B cell (primary cell): ENCODE data around the gene TTC27. TPM values are rescaled to one million over a fixed set of nuclear protein-coding genes. Genes with fewer than 3 reads are reported as not detected.

Source experiments
- ATAC-seq: fragments of 200-7000 bp; cut with Tn5 transposase; one replicate; pipeline ENCODE4 v1.10.0; 2021; ENCODE audit warnings: low read depth, mild to moderate bottlenecking, moderate number of reproducible peaks, moderate library complexity
- CTCF ChIA-PET: fragments of 350-600 bp; sonication (Branson Sonifier 250); formaldehyde crosslinking; loops from one replicate; lab custom pipeline; 2021; ENCODE audit warnings: antibody characterized with exemption, inconsistent platforms; lab: Charles Lee
- POLR2A ChIA-PET: fragments of 350-600 bp; sonication (Branson Sonifier 250); formaldehyde crosslinking; loops from one replicate; lab custom pipeline; 2021; ENCODE audit warnings: antibody characterized with exemption; lab: Charles Lee
- DNase-seq: peaks from one replicate; pipeline ENCODE4 v3.0.0; 2013
- H2AFZ ChIP-seq: 2 replicates; pipeline ENCODE4 v1.6.1; 2012; ENCODE audit warnings: mild to moderate bottlenecking, low read depth, low read length; ENCODE audit not compliant: insufficient read depth, poor library complexity, severe bottlenecking
- H3K27ac ChIP-seq, 2 donors: 1 replicate in 1 of 2; 2 replicates in 1 of 2; pipeline ENCODE4 v1.5.1; 2012 to 2013; ENCODE audit warnings: low read length in 2 of 2, mild to moderate bottlenecking in 2 of 2, moderate library complexity in 1 of 2
- H3K27me3 ChIP-seq, 4 experiments: fragments of 200-600 bp in 1 of 4; sonication (generic) in 1 of 4; replicated peaks in 1 of 4; 1 replicate in 2 of 4; 2 replicates in 2 of 4; pipeline versions ENCODE4 v1.6.1 to v1.7.0; 2013 to 2016; ENCODE audit warnings: low read length in 3 of 4, mild to moderate bottlenecking in 2 of 4, mixed read lengths in 1 of 4, moderate library complexity in 1 of 4; ENCODE audit not compliant: insufficient read depth in 4 of 4, control insufficient read depth in 3 of 4; ENCODE audit errors: control extremely low read depth in 1 of 4
- H3K36me3 ChIP-seq, 2 experiments: replicated peaks in 1 of 2; 1 replicate in 1 of 2; 2 replicates in 1 of 2; pipeline versions ENCODE4 v1.6.1 to v1.7.1; 2013; ENCODE audit warnings: low read length in 1 of 2; ENCODE audit not compliant: insufficient read depth in 2 of 2, control insufficient read depth in 1 of 2; ENCODE audit errors: control extremely low read depth in 1 of 2, extremely low read depth in 1 of 2
- H3K4me1 ChIP-seq, 2 donors: fragments of 200-600 bp in 1 of 2; sonication (generic) in 1 of 2; 1 replicate in 1 of 2; 2 replicates in 1 of 2; pipeline versions ENCODE4 v1.5.1 to v1.6.1; 2013 to 2017; ENCODE audit warnings: low read length in 2 of 2; ENCODE audit not compliant: control insufficient read depth in 2 of 2, insufficient read depth in 2 of 2
- H3K4me2 ChIP-seq: replicated peaks from 2 replicates; pipeline ENCODE3; 2012; ENCODE audit warnings: mild to moderate bottlenecking, low read depth, low read length; ENCODE audit not compliant: poor library complexity, severe bottlenecking
- H3K4me3 ChIP-seq, 5 experiments: fragments of 200-600 bp in 1 of 5; sonication (generic) in 1 of 5; 1 replicate in 3 of 5; 2 replicates in 2 of 5; pipeline versions ENCODE4 v1.5.1 to v1.7.0; 2011 to 2016; ENCODE audit warnings: low read length in 4 of 5, mild to moderate bottlenecking in 4 of 5, low read depth in 2 of 5, control low read depth in 1 of 5, moderate library complexity in 1 of 5; ENCODE audit not compliant: insufficient read depth in 1 of 5; ENCODE audit errors: control extremely low read depth in 1 of 5, extremely low read depth in 1 of 5
- H3K79me2 ChIP-seq: fragments of 200-600 bp; sonication (generic); one replicate; pipeline ENCODE4 v1.6.0; 2016; ENCODE audit warnings: low read length; ENCODE audit not compliant: control insufficient read depth, insufficient read depth
- H3K9ac ChIP-seq: fragments of 200-600 bp; sonication (generic); 2 replicates; pipeline ENCODE4 v1.6.1; 2017; ENCODE audit warnings: mild to moderate bottlenecking, low read length, moderate library complexity
- H3K9me3 ChIP-seq, 3 donors: one replicate each; pipeline versions ENCODE4 v1.6.1 to v1.7.1; 2013; ENCODE audit warnings: low read length in 2 of 3; ENCODE audit not compliant: control insufficient read depth in 2 of 3, insufficient read depth in 1 of 3; ENCODE audit errors: control extremely low read depth in 1 of 3
- H4K20me1 ChIP-seq: 2 replicates; pipeline ENCODE4 v1.6.0; 2012; ENCODE audit warnings: mild to moderate bottlenecking, low read length; ENCODE audit not compliant: insufficient read depth, control insufficient read depth, poor library complexity, severe bottlenecking
- H3K27ac Mint-ChIP-seq: one replicate; pipeline ENCODE4 v1.8.0; 2021; ENCODE audit warnings: mixed read lengths
- H3K27me3 Mint-ChIP-seq: one replicate; pipeline ENCODE4 v1.8.0; 2021; ENCODE audit warnings: mixed read lengths
- H3K4me1 Mint-ChIP-seq: one replicate; pipeline ENCODE4 v1.8.0; 2021; ENCODE audit warnings: mixed read lengths
- H3K4me3 Mint-ChIP-seq: one replicate; pipeline ENCODE4 v1.8.0; 2021; ENCODE audit warnings: mixed read lengths
- H3K9me3 Mint-ChIP-seq: one replicate; pipeline ENCODE4 v1.8.0; 2022; ENCODE audit warnings: mixed read lengths; ENCODE audit not compliant: insufficient read depth
- EZH2 ChIP-seq: IDR thresholded peaks from 2 replicates; pipeline ENCODE4 v1.6.1; 2012; ENCODE audit warnings: borderline replicate concordance, low read depth, mild to moderate bottlenecking, moderate library complexity, low read length; ENCODE audit not compliant: insufficient read depth, poor library complexity, severe bottlenecking
- WGBS: methylation state at CpG from one replicate; pipeline ENCODE4 v1.1.5; 2013; ENCODE audit warnings: missing lambda C conversion rate; ENCODE audit not compliant: insufficient coverage; 5-methylcytosine and 5-hydroxymethylcytosine counted together
- intact Hi-C: fragments of 100-400 bp; cut with micrococcal nuclease; formaldehyde crosslinking; loops from one replicate; pipeline ENCODE4 v1.10.0; 2022
- polyA plus RNA-seq: library from polyadenylated mRNA; depleted of rRNA; stranded (reverse); fragments of >200 nt; gene quantifications from 2 replicates; pipeline ENCODE4 v1.2.3, GENCODE V29; 2012
- total RNA-seq, 2 donors: library from RNA; stranded (reverse); fragments of 120-200 nt in 1 of 2; gene quantifications; 1 replicate in 1 of 2; 2 replicates in 1 of 2; pipeline versions ENCODE4 v1.2.3 to v1.2.4, GENCODE V29; 2013 to 2022
- TF ChIP-seq, protein P1 (sequence below): fragments of 200-600 bp; IDR thresholded peaks from one replicate; pipeline ENCODE4 v1.8.0; 2022; ENCODE audit warnings: antibody characterized with exemption, mild to moderate bottlenecking

TTC27 gene
- total and polyA plus RNA-seq, 2 donors (not counting 1 experiment from before 2014, with no cell fraction given), result 22.7 to 28.5 TPM

DNA sequence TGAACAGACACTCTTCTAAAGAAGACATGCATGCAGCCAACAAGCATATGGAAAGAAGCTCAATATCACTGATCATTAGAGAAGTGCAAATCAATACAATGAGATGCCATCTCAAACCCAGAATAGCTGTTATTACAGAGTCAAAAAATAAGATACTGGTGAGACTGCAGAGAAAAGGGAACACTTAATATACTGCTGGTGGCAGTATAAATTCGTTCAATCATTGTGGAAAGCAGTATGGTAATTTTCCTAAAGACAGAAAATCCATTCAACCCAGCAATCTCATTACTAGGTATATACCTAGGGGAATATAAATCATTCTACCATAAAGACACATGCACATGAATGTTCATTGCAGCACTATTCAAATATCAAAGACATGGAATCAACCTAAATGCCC is 202.3 kb downstream of the TTC27 start:
- no peaks in the 10 kb centered on the region for H3K36me3 ChIP-seq

DNA sequence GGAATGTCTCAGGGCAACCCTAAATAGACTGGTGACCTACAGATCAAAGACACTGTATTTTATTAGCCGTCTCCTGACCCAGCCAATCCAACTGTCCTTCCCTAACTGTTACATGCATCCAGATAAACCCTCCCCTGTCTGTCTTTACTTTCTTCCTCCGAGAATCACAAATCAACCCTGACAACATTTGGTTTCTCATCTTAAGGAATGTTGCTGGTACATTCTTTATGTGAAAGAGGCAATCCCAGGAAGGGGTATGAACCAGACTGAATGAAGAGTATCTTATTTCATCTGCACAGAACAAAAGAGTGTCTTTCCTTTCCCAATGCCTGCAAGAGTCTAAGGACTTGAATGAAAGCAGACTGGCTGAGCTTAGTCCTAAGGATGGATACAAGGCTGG is 205.0 kb downstream of the TTC27 start:
- Mint-ChIP-seq H3K9me3 (peaks cover 6% of the 10 kb centered on the region), H3K4me3 (no peak overlapping the region), H3K4me1 (peaks cover 18% of the 10 kb centered on the region), H3K27me3 (no peaks in the 10 kb centered on the region), H3K27ac (no peak overlapping the region)
- H3K79me2 ChIP-seq, result no peaks in the 10 kb centered on the region
- intact Hi-C loops, result no loop called here
- ChIA-PET CTCF (no interaction called here), POLR2A (no interaction called here)
- no peak overlapping the region for H3K9ac ChIP-seq
- no peak overlapping the region for H2AFZ ChIP-seq
- no peak overlapping the region for H3K4me3 ChIP-seq
- no peak overlapping the region for H3K4me2 ChIP-seq
- WGBS, result no CpG with 5 or more reads among the region's 2 CpGs
- TF ChIP-seq EZH2, result no peak
- TF ChIP-seq, protein P1, sequence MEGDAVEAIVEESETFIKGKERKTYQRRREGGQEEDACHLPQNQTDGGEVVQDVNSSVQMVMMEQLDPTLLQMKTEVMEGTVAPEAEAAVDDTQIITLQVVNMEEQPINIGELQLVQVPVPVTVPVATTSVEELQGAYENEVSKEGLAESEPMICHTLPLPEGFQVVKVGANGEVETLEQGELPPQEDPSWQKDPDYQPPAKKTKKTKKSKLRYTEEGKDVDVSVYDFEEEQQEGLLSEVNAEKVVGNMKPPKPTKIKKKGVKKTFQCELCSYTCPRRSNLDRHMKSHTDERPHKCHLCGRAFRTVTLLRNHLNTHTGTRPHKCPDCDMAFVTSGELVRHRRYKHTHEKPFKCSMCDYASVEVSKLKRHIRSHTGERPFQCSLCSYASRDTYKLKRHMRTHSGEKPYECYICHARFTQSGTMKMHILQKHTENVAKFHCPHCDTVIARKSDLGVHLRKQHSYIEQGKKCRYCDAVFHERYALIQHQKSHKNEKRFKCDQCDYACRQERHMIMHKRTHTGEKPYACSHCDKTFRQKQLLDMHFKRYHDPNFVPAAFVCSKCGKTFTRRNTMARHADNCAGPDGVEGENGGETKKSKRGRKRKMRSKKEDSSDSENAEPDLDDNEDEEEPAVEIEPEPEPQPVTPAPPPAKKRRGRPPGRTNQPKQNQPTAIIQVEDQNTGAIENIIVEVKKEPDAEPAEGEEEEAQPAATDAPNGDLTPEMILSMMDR, result no peak
- H3K27me3 ChIP-seq, result no peaks in the 10 kb centered on the region
- no peaks in the 10 kb centered on the region for H4K20me1 ChIP-seq
- H3K27ac ChIP-seq, result no peak overlapping the region
- no peaks in the 10 kb centered on the region for H3K36me3 ChIP-seq
- H3K9me3 ChIP-seq, result peaks cover 0 to 3% (median 0%) of the 10 kb centered on the region in 3 donors
- no peak for ATAC-seq
- no peak for DNase-seq
- H3K4me1 ChIP-seq, result peaks cover 4 to 6% of the 10 kb centered on the region in 2 donors

More for the DNA sequence above, 202.3 kb downstream of the TTC27 start:
- H3K27ac Mint-ChIP-seq, result no peak overlapping the region
- no peak for TF ChIP-seq EZH2
- TF ChIP-seq, protein P1, result no peak
- Histone ChIP-seq H3K9ac (no peak overlapping the region), H3K4me3 (no peak overlapping the region), H3K27me3 (no peaks in the 10 kb centered on the region), H3K27ac (no peak overlapping the region), H2AFZ (no peak overlapping the region), H3K4me1 (peaks cover 4 to 6% of the 10 kb centered on the region in 2 donors), H3K9me3 (peaks cover 0 to 3% (median 0%) of the 10 kb centered on the region in 3 donors), H4K20me1 (no peaks in the 10 kb centered on the region), H3K4me2 (no peak overlapping the region), H3K79me2 (no peaks in the 10 kb centered on the region)
- no peak overlapping the region for H3K4me3 Mint-ChIP-seq
- H3K27me3 Mint-ChIP-seq, result no peaks in the 10 kb centered on the region
- intact Hi-C loops, result no loop called here
- CTCF ChIA-PET, result no interaction called here
- POLR2A ChIA-PET, result no interaction called here
- WGBS, result no CpG with 5 or more reads among the region's 1 CpG
- H3K9me3 Mint-ChIP-seq, result peaks cover 6% of the 10 kb centered on the region
- DNase-seq (no peak), ATAC-seq (no peak)
- peaks cover 14% of the 10 kb centered on the region for H3K4me1 Mint-ChIP-seq
